WERI-Rb-1 (cell line): Measurements from ENCODE around the gene CCR3.

Experiments
- DNase-seq: peaks from one replicate; pipeline ENCODE4 v3.0.0-alpha.2; 2020
- H3K27ac ChIP-seq: fragments of 250-450 bp; sonication (Bioruptor Pico); 2 replicates; pipeline ENCODE4 v1.5.1; 2020; ENCODE audit warnings: mild to moderate bottlenecking, moderate library complexity
- H3K27me3 ChIP-seq: fragments of 250-450 bp; sonication (Bioruptor Pico); 2 replicates; pipeline ENCODE4 v1.5.1; 2021; ENCODE audit warnings: mild to moderate bottlenecking, low read depth, moderate library complexity; ENCODE audit not compliant: insufficient read depth, severe bottlenecking
- H3K36me3 ChIP-seq: fragments of 250-450 bp; sonication (Bioruptor Pico); 2 replicates; pipeline ENCODE4 v1.5.1; 2020; ENCODE audit warnings: mild to moderate bottlenecking, moderate library complexity
- H3K4me3 ChIP-seq: 2 replicates; pipeline ENCODE4 v1.5.1; 2011; ENCODE audit warnings: low read depth, mild to moderate bottlenecking, control low read depth, low read length
- H3K9me3 ChIP-seq: fragments of 250-450 bp; sonication (Bioruptor Pico); 2 replicates; pipeline ENCODE4 v1.5.1; 2021; ENCODE audit warnings: mild to moderate bottlenecking, moderate library complexity; ENCODE audit not compliant: severe bottlenecking
- CTCF ChIP-seq: IDR thresholded peaks from 2 replicates; pipeline ENCODE4 v1.5.1; 2011; ENCODE audit warnings: low read depth, mild to moderate bottlenecking, control low read depth, inconsistent platforms, low read length

Gene CCR3

GRCh38 chr3:46282696-46283095, 40.4 kb downstream of the CCR3 start:
- Histone ChIP-seq H3K27ac (no peak overlapping the region), H3K36me3 (no peaks in the 10 kb centered on the region), H3K4me3 (no peak overlapping the region), H3K27me3 (peaks cover 80% of the 10 kb centered on the region), H3K9me3 (no peaks in the 10 kb centered on the region)
- no peak for TF ChIP-seq CTCF
- no peak for DNase-seq

- Histone ChIP-seq H3K9me3 (no peaks in the 10 kb centered on the region), H3K27ac (no peak overlapping the region), H3K27me3 (peaks cover 78% of the 10 kb centered on the region), H3K36me3 (no peaks in the 10 kb centered on the region), H3K4me3 (no peak overlapping the region)
- TF ChIP-seq CTCF: no peak
- no peak for DNase-seq
Measured at GRCh38 chr3:46283881-46284450, 41.7 kb downstream of the CCR3 start.

DNA sequence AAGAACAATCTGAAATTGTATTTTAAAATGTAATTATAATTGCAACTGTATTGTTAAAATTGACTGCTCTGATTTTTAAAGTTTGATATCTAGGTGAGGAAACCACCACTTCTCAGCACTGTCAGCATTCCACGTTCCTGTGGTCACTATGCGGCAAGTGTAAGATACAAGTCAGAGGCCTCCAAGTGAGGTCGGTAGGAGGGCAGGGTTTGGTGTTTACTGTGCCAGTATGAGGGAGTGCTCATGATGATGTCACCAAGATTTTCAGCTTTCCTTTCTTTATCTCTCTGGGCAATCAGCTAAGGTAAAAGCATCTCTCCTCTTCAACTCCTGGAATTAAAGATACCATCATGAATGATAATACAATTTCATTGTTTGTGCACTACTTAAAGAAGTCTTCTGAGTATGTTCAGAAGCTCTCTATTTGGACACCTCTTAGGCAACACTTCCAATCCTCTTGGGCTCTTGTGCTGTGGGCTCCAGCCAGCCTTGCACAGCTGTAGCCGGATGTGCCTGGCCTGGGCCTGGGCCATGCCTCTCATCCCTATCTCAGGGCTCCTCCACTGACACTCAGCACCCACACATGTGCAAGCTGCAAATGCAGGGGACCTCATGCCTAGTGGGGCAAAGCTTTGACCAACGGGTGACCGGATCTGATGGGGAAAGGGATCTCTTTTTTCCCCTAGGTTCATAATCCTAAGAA, 42.9 kb downstream of the CCR3 start:
- Histone ChIP-seq H3K27ac (no peak overlapping the region), H3K9me3 (no peaks in the 10 kb centered on the region), H3K27me3 (peaks cover 80% of the 10 kb centered on the region), H3K36me3 (no peaks in the 10 kb centered on the region), H3K4me3 (no peak overlapping the region)
- DNase-seq: no peak
- no peak for TF ChIP-seq CTCF

DNA sequence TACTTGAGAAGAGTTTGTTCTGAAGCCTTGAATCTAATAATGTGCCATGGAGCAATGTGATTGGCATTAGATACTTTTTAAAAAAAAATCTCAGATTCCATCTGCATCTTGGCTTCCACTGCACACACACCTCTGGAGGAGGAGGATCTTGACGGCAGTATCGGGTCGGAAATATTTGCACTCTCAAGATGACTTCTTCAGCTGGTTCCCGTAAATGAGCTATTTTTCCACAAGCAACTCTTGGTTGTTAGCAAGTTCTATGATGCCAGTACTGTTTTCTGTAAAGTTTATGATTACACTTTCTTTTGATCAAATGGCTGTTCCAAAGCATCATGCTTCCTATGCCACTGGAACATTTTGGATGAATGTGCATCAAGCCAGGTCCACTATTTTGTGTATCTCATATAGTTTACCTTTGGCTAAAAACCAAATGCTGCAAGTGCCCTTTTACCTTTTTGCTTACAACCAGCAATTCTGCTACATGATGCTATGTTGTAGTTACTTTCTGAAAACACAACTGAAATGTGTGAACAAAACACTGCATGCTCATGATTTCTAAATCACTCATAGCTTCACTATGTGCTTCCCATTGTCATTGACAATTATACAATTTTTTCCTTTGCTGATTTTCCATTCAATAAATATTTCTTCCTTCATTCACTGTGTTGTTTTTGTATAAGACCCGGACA, 43.8 kb downstream of the CCR3 start:
- TF ChIP-seq CTCF: no peak
- H3K9me3 ChIP-seq: no peaks in the 10 kb centered on the region
- no peak overlapping the region for H3K27ac ChIP-seq
- peaks cover 83% of the 10 kb centered on the region for H3K27me3 ChIP-seq
- H3K4me3 ChIP-seq: no peak overlapping the region
- no peaks in the 10 kb centered on the region for H3K36me3 ChIP-seq
- no peak for DNase-seq

DNA sequence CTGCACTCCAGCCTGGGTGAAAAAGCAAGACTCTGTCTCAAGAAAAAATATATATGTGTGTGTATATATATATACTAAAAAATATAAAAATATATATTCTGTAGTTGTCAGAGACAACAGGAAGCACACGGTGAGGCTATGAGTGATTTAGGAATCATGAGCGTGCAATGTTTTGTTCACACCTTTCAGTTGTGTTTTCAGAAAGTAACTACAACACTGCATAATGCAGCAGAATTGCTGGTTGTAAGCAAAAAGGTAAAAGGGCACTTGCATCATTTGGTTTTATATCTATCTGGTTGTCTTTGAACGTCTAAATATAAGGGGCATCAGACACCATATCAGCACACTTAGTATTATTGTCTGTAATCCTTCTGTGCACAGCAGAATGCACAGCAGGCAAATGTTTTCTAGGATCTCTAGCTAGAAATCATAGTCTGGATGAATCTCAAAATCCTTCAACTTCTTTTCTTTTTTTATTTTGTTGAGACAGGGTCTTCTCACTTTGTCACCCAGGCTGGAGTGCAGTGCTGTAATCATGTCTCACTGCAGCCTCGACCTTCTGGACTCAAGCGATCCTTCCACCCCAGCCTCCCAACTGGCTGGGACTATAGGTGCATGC, 44.8 kb downstream of the CCR3 start:
- no peak overlapping the region for H3K27ac ChIP-seq
- TF ChIP-seq CTCF: no peak
- H3K27me3 ChIP-seq: peaks cover 89% of the 10 kb centered on the region
- DNase-seq: no peak
- H3K4me3 ChIP-seq: no peak overlapping the region
- no peaks in the 10 kb centered on the region for H3K9me3 ChIP-seq
- H3K36me3 ChIP-seq: no peaks in the 10 kb centered on the region
